ENCODE data around the gene TNFRSF4.
A peak's percentile ranks its signal among the peaks of the same experiment; 100 is the strongest.

TNFRSF4 gene

GRCh38 chr1:1240822-1241587 lies 27.1 kb upstream of the TNFRSF4 start:
- Mint-ChIP-seq H3K9me3 (no peaks in the 10 kb centered on the region), H3K4me1 (no peaks in the 10 kb centered on the region), H3K27me3 (peaks cover 10% of the 10 kb centered on the region), H3K4me3 (no peak overlapping the region), H3K36me3 (no peaks in the 10 kb centered on the region), H3K27ac (no peak overlapping the region)
- DNase-seq (ENCODE audit: low spot score in 2 of 2) (no peak), ATAC-seq (ENCODE audit: low read depth) (no peak)

DNA sequence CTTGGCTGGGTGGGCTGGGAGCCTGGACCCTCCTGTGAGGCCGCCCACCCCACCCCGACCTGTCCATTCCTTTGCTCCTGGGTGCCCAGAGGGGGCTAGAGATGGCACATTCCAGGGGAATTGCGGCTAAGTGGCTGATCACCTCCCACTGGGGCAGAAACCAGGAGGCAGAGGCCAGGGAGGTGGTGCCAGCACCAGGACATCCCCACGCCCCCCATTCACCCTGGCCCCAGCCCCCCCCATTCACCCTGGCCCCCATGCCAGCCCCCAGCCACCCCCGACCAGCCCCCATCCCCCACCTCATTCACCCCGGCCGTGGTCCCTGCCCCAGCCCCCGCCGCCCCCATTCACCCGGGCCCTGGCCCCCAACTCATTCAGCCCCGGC lies 26.4 kb upstream of the TNFRSF4 start:
- no peak for ATAC-seq (ENCODE audit: low read depth)
- peaks cover 10% of the 10 kb centered on the region for H3K27me3 Mint-ChIP-seq
- DNase-seq (ENCODE audit: low spot score in 2 of 2), result no peak
- H3K27ac Mint-ChIP-seq, result no peak overlapping the region
- no peak overlapping the region for H3K4me3 Mint-ChIP-seq
- H3K36me3 Mint-ChIP-seq, result no peaks in the 10 kb centered on the region
- H3K9me3 Mint-ChIP-seq, result no peaks in the 10 kb centered on the region
- no peaks in the 10 kb centered on the region for H3K4me1 Mint-ChIP-seq

DNA sequence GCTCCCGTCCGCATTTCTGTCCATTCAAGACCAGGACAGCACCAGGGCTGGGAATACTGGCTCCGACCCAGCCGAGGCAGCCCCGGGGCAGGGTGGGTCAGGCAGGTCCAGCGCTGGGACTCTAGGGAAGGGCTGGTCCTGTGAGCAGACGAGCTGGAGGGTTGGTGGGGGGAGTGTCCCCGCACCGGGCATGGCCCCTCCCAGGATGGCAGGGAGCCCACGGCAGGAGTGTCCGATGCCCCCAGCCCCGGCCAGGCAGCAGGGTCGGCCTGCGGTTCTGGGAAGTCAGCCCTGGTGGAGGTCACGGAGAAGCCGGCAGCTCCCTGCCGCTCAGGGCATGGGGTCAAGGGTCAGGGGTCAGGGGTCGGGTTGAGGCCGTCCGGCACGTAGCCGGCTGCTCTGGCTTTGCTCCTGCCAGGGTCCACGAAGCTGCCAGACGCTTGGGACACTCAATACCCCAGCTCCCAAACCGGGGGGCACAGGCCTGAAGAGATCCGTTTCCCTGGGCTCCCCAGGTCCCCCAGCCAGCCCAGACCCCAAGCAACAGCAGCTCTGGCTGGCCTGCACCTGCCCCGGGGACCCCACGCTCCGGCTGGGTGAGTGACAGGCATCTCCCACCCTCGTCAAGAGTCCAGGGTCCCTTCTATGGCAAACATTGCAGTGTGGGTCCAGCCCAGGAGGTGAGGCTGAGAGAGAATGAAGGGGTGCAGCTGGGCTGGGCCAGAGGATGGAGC lies 25.8 kb upstream of the TNFRSF4 start:
- DNase-seq (ENCODE audit: low spot score in 2 of 2) (no peak), ATAC-seq (ENCODE audit: low read depth) (no peak)
- H3K27ac Mint-ChIP-seq, result no peak overlapping the region
- no peaks in the 10 kb centered on the region for H3K36me3 Mint-ChIP-seq
- H3K4me1 Mint-ChIP-seq, result no peaks in the 10 kb centered on the region
- H3K4me3 Mint-ChIP-seq, result no peak overlapping the region
- H3K9me3 Mint-ChIP-seq, result no peaks in the 10 kb centered on the region
- peaks cover 10% of the 10 kb centered on the region for H3K27me3 Mint-ChIP-seq

DNA sequence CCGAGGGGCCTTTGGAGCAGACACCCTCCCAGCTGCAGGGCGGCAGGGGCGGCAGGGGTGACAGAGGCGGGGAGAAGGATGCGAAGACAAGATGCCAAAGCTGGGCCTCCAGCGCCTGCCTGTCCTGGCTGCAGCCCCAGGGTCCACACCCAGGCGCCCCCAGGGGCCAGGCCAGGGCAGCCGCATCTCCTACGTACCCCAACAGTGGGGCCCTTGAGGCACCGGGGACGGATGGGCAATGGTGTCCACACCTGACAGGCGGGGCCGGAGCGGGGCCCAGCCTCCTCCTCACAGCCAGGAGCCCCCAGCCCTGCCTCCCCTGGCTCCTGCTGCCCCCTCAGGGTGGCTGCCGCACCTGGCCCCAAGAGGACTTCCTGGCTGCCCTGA lies 25.3 kb upstream of the TNFRSF4 start:
- no peak for DNase-seq (ENCODE audit: low spot score in 2 of 2)
- Mint-ChIP-seq H3K4me3 (no peak overlapping the region), H3K4me1 (peaks cover 5% of the 10 kb centered on the region), H3K36me3 (no peaks in the 10 kb centered on the region), H3K27ac (no peak overlapping the region), H3K27me3 (peaks cover 10% of the 10 kb centered on the region), H3K9me3 (no peaks in the 10 kb centered on the region)
- ATAC-seq (ENCODE audit: low read depth), result no peak

DNA sequence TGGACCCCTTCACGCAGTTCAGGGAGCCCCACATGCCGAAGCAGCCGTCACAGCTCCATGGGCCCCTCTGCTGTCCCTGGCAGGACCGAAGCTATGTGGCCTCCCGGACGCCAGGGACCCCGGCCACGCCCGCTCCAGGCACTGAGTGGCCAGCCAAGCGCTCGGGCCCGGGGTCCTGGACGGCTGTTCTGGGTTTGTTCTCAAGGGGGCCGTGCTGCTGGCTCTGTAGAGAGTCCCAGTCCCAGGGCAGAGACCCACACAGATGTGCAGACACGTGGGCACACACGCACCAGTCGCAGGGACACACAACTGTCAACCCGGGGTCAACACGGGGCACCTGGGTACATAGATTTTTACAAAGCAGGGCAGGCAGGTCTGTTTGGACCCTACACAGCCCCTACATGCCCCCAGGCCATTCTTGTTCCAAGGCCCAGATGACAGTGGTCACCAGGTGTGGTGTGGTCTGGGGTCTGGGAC lies 24.8 kb upstream of the TNFRSF4 start:
- Mint-ChIP-seq H3K4me1 (peaks cover 7% of the 10 kb centered on the region), H3K9me3 (no peaks in the 10 kb centered on the region), H3K4me3 (no peak overlapping the region), H3K27ac (no peak overlapping the region), H3K27me3 (peaks cover 10% of the 10 kb centered on the region), H3K36me3 (no peaks in the 10 kb centered on the region)
- ATAC-seq (ENCODE audit: low read depth) (no peak), DNase-seq (ENCODE audit: low spot score in 2 of 2) (no peak)

GRCh38 chr1:1237874-1238701 lies 24.1 kb upstream of the TNFRSF4 start:
- peaks cover 10% of the 10 kb centered on the region for H3K4me1 Mint-ChIP-seq
- peaks cover 10% of the 10 kb centered on the region for H3K27me3 Mint-ChIP-seq
- no peaks in the 10 kb centered on the region for H3K36me3 Mint-ChIP-seq
- no peaks in the 10 kb centered on the region for H3K9me3 Mint-ChIP-seq
- peak overlapping the region; percentile 27 for H3K4me3 Mint-ChIP-seq
- DNase-seq (ENCODE audit: low spot score in 2 of 2) (no peak), ATAC-seq (ENCODE audit: low read depth) (peak; percentile 66)
- H3K27ac Mint-ChIP-seq, result no peak overlapping the region

- H3K27ac Mint-ChIP-seq, result no peak overlapping the region
- H3K9me3 Mint-ChIP-seq, result no peaks in the 10 kb centered on the region
- peaks cover 10% of the 10 kb centered on the region for H3K4me1 Mint-ChIP-seq
- H3K4me3 Mint-ChIP-seq, result peak overlapping the region; percentile 27
- DNase-seq (ENCODE audit: low spot score in 2 of 2) (no peak), ATAC-seq (ENCODE audit: low read depth) (no peak)
- peaks cover 10% of the 10 kb centered on the region for H3K27me3 Mint-ChIP-seq
- no peaks in the 10 kb centered on the region for H3K36me3 Mint-ChIP-seq
Measured at GRCh38 chr1:1236945-1237873, 23.3 kb upstream of the TNFRSF4 start.

- Mint-ChIP-seq H3K4me1 (peaks cover 10% of the 10 kb centered on the region), H3K27ac (no peak overlapping the region), H3K27me3 (peaks cover 8% of the 10 kb centered on the region), H3K4me3 (no peak overlapping the region), H3K9me3 (no peaks in the 10 kb centered on the region), H3K36me3 (no peaks in the 10 kb centered on the region)
- ATAC-seq (ENCODE audit: low read depth), result no peak
- DNase-seq (ENCODE audit: low spot score in 2 of 2), result no peak
Measured at GRCh38 chr1:1236176-1236763, 22.3 kb upstream of the TNFRSF4 start.

DNA sequence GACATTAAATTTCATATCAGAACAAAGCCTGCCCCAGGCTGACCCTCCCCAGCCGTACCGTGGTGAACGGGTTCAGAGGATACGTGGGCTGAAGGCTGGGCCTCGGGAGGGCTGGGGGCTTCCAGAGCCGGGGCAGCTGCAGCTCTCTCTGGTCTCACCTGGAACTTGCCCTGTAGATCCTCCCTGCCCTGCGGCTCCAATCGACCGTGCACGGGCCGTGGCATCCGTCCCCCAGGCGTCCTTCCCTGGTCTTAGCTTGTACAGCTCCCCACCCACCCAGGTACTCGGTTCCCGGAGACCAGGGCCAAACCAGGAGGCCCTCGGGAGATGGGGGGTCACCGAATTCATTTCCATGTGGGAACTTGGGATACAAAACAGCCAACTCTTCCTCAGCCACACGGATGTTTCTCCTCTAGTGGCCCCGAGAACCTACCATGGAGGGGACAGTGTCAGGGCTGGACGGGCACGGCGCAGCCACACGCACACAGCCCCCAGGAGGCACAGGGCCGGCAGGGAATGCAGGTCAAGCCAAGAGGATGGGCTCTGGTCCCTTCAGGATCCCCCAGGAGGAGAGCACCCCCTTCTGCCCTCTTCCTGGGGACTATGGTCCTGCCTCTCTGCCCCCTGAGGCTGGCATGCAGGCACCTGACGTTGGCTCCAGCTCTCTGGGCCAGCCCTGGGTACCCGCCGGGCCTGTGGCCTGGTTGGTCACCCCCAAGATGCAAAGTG lies 21.2 kb upstream of the TNFRSF4 start:
- H3K27ac Mint-ChIP-seq, result no peak overlapping the region
- H3K27me3 Mint-ChIP-seq, result peaks cover 6% of the 10 kb centered on the region
- H3K4me3 Mint-ChIP-seq, result no peak overlapping the region
- ATAC-seq (ENCODE audit: low read depth), result no peak
- H3K9me3 Mint-ChIP-seq, result no peaks in the 10 kb centered on the region
- no peaks in the 10 kb centered on the region for H3K36me3 Mint-ChIP-seq
- DNase-seq (ENCODE audit: low spot score in 2 of 2), result no peak
- peaks cover 13% of the 10 kb centered on the region for H3K4me1 Mint-ChIP-seq

DNA sequence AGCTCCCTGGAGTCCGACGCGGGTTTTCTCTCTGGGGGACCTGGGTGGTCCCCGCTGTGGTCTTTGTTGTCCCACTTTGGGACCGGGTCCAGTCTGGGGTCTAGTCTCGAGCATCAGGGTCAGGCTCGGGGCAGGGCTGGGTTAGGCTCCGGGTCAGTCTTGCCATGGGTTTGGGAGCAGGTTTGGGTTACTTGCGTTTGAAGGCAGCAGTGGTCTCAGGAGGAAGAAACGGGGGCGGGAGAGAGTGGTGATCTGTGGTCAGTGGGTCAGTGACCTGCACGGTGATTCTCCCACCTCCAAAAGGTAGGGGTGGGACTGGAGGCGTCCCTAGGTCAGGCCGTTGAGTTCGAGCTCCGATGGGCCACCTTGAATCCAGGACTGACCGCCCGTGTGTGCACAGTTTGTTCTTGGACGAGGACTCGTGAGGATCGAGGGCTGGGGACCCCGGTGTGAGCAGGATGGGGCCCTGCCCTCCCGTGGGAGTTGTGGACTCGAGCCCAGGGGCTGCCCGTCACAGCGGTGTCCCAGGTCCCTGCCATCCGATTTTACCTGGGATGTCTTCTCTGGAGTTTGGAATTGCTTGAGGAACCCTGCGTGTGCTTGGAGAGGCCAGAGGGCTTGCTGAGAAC lies 20.3 kb upstream of the TNFRSF4 start:
- Mint-ChIP-seq H3K4me3 (no peak overlapping the region), H3K36me3 (peaks cover 5% of the 10 kb centered on the region), H3K27ac (no peak overlapping the region), H3K27me3 (peaks cover 2% of the 10 kb centered on the region), H3K9me3 (no peaks in the 10 kb centered on the region), H3K4me1 (peaks cover 21% of the 10 kb centered on the region)
- no peak for ATAC-seq (ENCODE audit: low read depth)
- DNase-seq (ENCODE audit: low spot score in 2 of 2), result no peak

DNA sequence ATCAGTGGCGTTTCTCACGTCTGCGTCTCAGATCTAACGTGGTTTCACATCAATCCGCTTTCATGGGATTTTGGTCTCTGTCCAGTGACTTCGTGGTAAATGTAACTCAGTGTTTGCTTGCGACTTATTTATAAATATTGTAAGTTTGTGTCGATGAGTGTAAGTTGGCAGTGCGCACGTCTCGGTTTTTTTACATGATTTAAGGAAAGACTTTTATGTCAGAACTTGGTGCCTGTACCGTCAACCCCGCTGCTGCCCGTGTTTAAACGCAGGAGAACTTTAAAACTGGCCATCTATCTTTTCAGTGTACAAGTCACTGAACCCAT lies 19.6 kb upstream of the TNFRSF4 start:
- H3K9me3 Mint-ChIP-seq, result no peaks in the 10 kb centered on the region
- H3K4me3 Mint-ChIP-seq, result peak overlapping the region; percentile 77

DNA sequence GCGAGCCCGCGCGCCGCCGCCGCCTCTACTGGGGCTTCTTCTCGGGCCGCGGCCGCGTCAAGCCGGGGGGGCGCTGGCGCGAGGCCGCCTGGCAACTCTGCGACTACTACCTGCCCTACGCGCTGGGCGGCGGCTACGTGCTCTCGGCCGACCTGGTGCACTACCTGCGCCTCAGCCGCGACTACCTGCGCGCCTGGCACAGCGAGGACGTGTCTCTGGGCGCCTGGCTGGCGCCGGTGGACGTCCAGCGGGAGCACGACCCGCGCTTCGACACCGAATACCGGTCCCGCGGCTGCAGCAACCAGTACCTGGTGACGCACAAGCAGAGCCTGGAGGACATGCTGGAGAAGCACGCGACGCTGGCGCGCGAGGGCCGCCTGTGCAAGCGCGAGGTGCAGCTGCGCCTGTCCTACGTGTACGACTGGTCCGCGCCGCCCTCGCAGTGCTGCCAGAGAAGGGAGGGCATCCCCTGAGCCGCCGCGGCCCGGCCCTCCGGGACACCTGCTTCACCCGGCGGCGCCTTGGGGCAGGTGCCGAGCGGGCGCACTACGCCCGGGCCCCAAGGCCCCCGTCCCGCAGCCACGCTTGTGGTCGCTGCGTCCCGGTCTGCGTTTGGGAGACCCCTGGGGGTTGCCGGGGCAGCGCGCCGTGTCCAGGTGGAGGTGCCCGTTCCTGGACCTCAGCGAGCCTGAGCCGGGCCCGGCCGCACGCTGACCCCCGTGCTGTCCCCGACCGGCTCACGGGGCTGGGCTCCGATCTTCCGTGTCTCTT lies 19.0 kb upstream of the TNFRSF4 start:
- H3K4me1 Mint-ChIP-seq, result peaks cover 21% of the 10 kb centered on the region
- peak overlapping the region; percentile 78 for H3K4me3 Mint-ChIP-seq
- peaks cover 5% of the 10 kb centered on the region for H3K36me3 Mint-ChIP-seq
- no peak overlapping the region for H3K27ac Mint-ChIP-seq
- DNase-seq (ENCODE audit: low spot score in 2 of 2), result no peak
- H3K27me3 Mint-ChIP-seq, result peaks cover 2% of the 10 kb centered on the region
- no peaks in the 10 kb centered on the region for H3K9me3 Mint-ChIP-seq
- ATAC-seq (ENCODE audit: low read depth), result no peak

More for the DNA sequence above, 19.6 kb upstream of the TNFRSF4 start:
- peaks cover 5% of the 10 kb centered on the region for H3K36me3 Mint-ChIP-seq
- ATAC-seq (ENCODE audit: low read depth) (no peak), DNase-seq (ENCODE audit: low spot score in 2 of 2) (no peak)
- no peak overlapping the region for H3K27ac Mint-ChIP-seq
- peaks cover 21% of the 10 kb centered on the region for H3K4me1 Mint-ChIP-seq
- H3K27me3 Mint-ChIP-seq, result peaks cover 2% of the 10 kb centered on the region

Measured in memory B cell (primary cell).